Measurements from ENCODE around the gene CNOT11.

The CNOT11 gene

GRCh38 chr2:101290711-101291110, 38.0 kb downstream of the CNOT11 start:
- no peak for TF ChIP-seq CTCF (conservative IDR thresholded peaks at IDR 0.05; ENCODE audit: low read depth, low read length)
- Histone ChIP-seq H3K9ac (no peak overlapping the region), H2AFZ (ENCODE audit: low read depth) (no peak overlapping the region), H3K4me1 (ENCODE audit: low read depth, poor library complexity, severe bottlenecking) (no peaks in the 10 kb centered on the region), H3K27ac (no peak overlapping the region), H3K27me3 (ENCODE audit: insufficient read depth, low read depth) (no peaks in the 10 kb centered on the region), H3K36me3 (ENCODE audit: insufficient read depth) (0 out of 2 replicates have a peak, but pooled peaks cover 7% of the 10 kb centered on the region), H3K4me2 (no peak overlapping the region), H3K4me3 (IDR thresholded peaks at IDR 0.05; ENCODE audit: insufficient read depth, low read depth, low read length) (no peak overlapping the region), H3K79me2 (ENCODE audit: insufficient read depth, low read depth) (peaks cover 2% of the 10 kb centered on the region; the same call in 1 of the 2 replicates), H4K20me1 (ENCODE audit: insufficient read depth) (no peaks in the 10 kb centered on the region)

GRCh38 chr2:101291973-101292372, 39.3 kb downstream of the CNOT11 start:
- Histone ChIP-seq H3K79me2 (ENCODE audit: insufficient read depth, low read depth) (peaks cover 9% of the 10 kb centered on the region; the same call in 1 of the 2 replicates), H4K20me1 (ENCODE audit: insufficient read depth) (no peaks in the 10 kb centered on the region), H3K4me3 (IDR thresholded peaks at IDR 0.05; ENCODE audit: insufficient read depth, low read depth, low read length) (no peak overlapping the region), H3K4me2 (no peak overlapping the region), H3K27me3 (ENCODE audit: insufficient read depth, low read depth) (no peaks in the 10 kb centered on the region), H2AFZ (ENCODE audit: low read depth) (no peak overlapping the region), H3K9ac (no peak overlapping the region), H3K4me1 (ENCODE audit: low read depth, poor library complexity, severe bottlenecking) (no peaks in the 10 kb centered on the region), H3K36me3 (ENCODE audit: insufficient read depth) (0 out of 2 replicates have a peak, but pooled peaks cover 7% of the 10 kb centered on the region), H3K27ac (no peak overlapping the region)
- no peak for TF ChIP-seq CTCF (conservative IDR thresholded peaks at IDR 0.05; ENCODE audit: low read depth, low read length)

- no peak overlapping the region for H3K9ac ChIP-seq
- no peak overlapping the region for H3K27ac ChIP-seq
- TF ChIP-seq CTCF (conservative IDR thresholded peaks at IDR 0.05; ENCODE audit: low read depth, low read length), result no peak
- H3K4me3 ChIP-seq (IDR thresholded peaks at IDR 0.05; ENCODE audit: insufficient read depth, low read depth, low read length), result no peak overlapping the region
- H3K4me1 ChIP-seq (ENCODE audit: low read depth, poor library complexity, severe bottlenecking), result no peaks in the 10 kb centered on the region
- peaks cover 19% of the 10 kb centered on the region; the same call in 1 of the 2 replicates for H3K79me2 ChIP-seq (ENCODE audit: insufficient read depth, low read depth)
- H3K27me3 ChIP-seq (ENCODE audit: insufficient read depth, low read depth), result no peaks in the 10 kb centered on the region
- H4K20me1 ChIP-seq (ENCODE audit: insufficient read depth), result no peaks in the 10 kb centered on the region
- H2AFZ ChIP-seq (ENCODE audit: low read depth), result no peak overlapping the region
- no peak overlapping the region for H3K4me2 ChIP-seq
- 0 out of 2 replicates have a peak, but pooled peaks cover 2% of the 10 kb centered on the region for H3K36me3 ChIP-seq (ENCODE audit: insufficient read depth)
These were observed 40.9 kb downstream of the CNOT11 start for GRCh38 chr2:101293544-101293943.

GRCh38 chr2:101294861-101295260, 42.2 kb downstream of the CNOT11 start:
- Histone ChIP-seq H3K4me1 (ENCODE audit: low read depth, poor library complexity, severe bottlenecking) (no peaks in the 10 kb centered on the region), H2AFZ (ENCODE audit: low read depth) (no peak overlapping the region), H3K9ac (no peak overlapping the region), H3K4me2 (no peak overlapping the region), H3K27me3 (ENCODE audit: insufficient read depth, low read depth) (no peaks in the 10 kb centered on the region), H3K36me3 (ENCODE audit: insufficient read depth) (no peaks in the 10 kb centered on the region), H3K27ac (no peak overlapping the region), H4K20me1 (ENCODE audit: insufficient read depth) (peaks cover 2% of the 10 kb centered on the region; the same call in 1 of the 2 replicates), H3K4me3 (IDR thresholded peaks at IDR 0.05; ENCODE audit: insufficient read depth, low read depth, low read length) (no peak overlapping the region), H3K79me2 (ENCODE audit: insufficient read depth, low read depth) (peaks cover 32% of the 10 kb centered on the region; the same call in 1 of the 2 replicates)
- no peak for TF ChIP-seq CTCF (conservative IDR thresholded peaks at IDR 0.05; ENCODE audit: low read depth, low read length)
